ENCODE measurements around the gene AK1.

AK1 gene

DNA sequence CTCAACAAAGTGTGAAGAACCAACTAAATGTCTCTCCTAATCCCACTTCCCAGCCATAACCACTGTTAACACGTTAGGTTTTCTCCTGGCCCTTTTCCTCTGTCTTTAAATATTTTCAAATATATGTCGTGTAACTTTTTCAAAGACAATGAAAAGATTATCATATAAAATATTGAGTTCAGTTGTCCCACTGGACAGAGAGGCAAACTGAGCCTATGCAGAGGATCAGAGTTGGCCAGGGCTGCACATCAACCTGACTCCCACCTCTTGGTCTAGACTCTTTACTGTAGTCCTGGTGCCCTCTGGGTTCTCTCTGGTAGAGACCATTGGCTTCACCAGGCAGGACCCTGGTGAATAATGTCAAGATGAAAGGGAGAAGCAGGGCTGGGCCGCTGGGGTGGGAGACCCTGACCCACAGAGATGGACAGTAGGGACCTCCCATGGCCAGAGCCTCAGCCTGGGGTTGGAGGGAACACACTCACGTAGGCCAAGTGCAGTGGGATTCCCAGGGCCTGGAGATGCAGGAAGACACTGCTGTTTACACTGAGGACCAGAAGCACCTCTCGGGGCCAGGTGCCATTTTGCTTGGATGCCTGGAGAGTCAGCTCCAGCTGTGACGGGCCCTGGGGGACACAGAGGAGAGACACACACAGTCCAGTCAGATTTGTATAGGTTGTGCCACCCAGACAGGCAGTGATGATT lies 48.1 kb downstream of the AK1 start:
- Histone ChIP-seq H3K9ac (ENCODE audit: low read depth, low read length) (no peak overlapping the region), H3K4me3 (ENCODE audit: low read depth, low read length) (no peak overlapping the region), H3K4me1 (ENCODE audit: control insufficient read depth, insufficient read depth, low read length) (peaks cover 14% of the 10 kb centered on the region), H3K36me3 (ENCODE audit: control insufficient read depth, insufficient read depth, low read length) (no peaks in the 10 kb centered on the region), H3K27me3 (ENCODE audit: control insufficient read depth, insufficient read depth, low read length) (peaks cover 17% of the 10 kb centered on the region), H3K9me3 (ENCODE audit: control insufficient read depth, insufficient read depth, low read length) (no peaks in the 10 kb centered on the region), H3K27ac (ENCODE audit: low read depth, low read length) (no peak overlapping the region)

DNA sequence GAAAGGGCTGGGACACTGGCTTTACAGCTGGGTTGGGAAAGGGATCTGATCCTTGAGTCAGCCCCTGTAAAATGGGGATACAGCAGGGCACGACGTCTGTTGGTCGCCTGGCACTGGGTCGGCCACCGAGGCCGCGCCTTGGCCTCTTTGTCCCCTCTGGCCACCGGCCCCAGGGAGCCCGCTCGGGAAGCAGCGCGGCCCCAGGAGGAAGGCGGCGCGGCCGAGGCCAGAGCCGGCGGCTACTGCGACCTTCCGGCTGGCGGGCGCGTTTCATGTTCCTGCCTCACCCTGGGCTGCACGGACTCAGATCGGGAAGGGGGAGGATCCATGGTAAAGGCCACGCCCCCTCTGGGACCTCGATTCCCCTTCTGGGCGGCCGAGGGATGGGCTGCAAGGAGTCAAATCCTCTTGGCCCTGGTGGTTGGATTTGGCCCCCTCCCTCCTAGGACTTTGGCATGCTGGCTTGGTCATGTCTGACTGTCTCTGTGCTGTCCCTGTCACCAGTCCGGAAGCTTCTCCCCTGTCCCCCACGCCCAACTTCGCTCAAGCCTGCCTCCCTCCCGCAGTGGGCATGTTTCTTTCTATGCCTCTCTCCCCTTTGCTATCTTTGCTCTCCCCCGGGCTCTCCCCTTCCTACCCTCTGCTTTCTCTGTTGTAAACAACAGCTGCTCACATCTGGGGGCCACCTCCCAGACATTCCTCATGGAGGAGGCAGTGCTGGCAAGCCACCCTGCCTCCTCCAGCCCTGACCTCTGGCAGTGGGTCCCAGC lies 49.0 kb downstream of the AK1 start:
- Histone ChIP-seq H3K36me3 (ENCODE audit: control insufficient read depth, insufficient read depth, low read length) (no peaks in the 10 kb centered on the region), H3K27me3 (ENCODE audit: control insufficient read depth, insufficient read depth, low read length) (peaks cover 17% of the 10 kb centered on the region), H3K4me1 (ENCODE audit: control insufficient read depth, insufficient read depth, low read length) (peaks cover 14% of the 10 kb centered on the region), H3K9me3 (ENCODE audit: control insufficient read depth, insufficient read depth, low read length) (no peaks in the 10 kb centered on the region), H3K27ac (ENCODE audit: low read depth, low read length) (peak overlapping the region; percentile 45), H3K9ac (ENCODE audit: low read depth, low read length) (peak overlapping the region; percentile 27; the same call in 1 of the 2 replicates), H3K4me3 (ENCODE audit: low read depth, low read length) (peak overlapping the region; percentile 51)

DNA sequence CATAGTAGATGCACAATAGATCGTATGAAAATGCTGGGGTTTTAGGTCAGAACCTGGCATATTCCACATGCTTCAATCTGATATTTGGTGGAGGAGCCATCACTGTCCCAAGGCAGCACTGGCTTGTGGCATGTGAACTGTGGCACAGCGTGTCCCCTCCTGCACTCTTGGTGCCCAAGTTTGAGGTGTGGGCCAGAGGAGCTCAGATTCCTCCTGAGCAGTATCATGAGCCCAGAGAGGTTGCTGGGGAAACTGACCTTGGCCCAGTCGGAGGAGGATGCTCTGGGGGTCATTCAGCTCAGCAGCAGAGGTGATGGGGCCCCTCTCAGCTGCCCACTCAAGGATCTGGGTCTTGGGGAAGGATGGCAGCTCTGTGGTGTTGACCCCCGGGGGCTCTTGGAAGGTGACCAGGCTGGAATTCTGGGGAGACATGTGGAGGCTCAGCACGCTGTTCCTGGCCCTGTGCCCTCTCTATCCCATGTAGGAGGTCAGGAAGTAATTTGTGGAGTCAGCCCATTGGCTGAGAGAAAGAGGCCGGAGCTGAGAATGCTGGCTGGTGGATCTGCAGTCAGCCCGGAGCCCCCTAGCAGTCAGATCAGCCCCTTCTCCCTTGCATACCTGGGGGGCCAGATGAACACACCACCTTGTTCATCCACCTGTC lies 51.1 kb downstream of the AK1 start:
- no peaks in the 10 kb centered on the region for H3K9me3 ChIP-seq (ENCODE audit: control insufficient read depth, insufficient read depth, low read length)

DNA sequence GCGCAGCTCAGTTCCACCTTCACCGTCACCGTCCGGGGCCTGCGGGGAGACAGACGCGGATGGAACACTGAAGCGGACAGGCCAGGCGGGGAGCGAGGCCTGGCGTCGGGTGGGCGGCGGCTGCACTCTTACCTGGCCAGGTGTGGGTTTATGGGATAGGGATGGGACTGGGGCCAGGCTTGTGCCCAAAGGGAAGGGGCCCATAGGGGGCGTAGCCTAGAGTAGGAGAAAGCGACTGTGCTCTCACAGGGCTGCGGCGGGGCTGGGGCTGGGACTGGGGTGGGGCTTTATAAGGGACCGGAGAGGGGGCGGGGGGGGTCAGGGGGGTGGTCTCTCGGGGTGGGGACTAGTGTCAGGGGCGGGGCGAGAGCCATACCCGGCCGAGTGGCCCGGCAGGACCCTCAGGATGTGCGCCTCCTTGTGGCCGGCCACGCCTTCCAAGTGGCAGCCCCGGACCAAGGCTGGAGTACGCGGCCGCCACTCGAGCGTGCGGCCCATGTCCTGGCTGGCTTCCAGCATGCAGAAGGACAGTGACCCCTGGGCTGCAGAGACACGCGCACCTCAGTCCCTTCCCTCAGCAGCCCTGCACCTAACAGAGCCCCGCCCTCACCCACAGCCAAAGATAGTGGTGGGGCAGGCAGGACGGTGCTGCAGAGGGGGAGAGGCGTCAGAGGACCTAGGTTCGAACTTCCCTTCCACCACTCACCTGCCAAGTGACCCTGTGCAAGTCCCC lies 52.0 kb downstream of the AK1 start:
- peak overlapping the region; percentile 54; the same call in 1 of the 2 replicates for H3K4me3 ChIP-seq (ENCODE audit: low read depth, low read length)

More for the DNA sequence above, 51.1 kb downstream of the AK1 start:
- Histone ChIP-seq H3K36me3 (ENCODE audit: control insufficient read depth, insufficient read depth, low read length) (no peaks in the 10 kb centered on the region), H3K4me1 (ENCODE audit: control insufficient read depth, insufficient read depth, low read length) (peaks cover 14% of the 10 kb centered on the region), H3K27ac (ENCODE audit: low read depth, low read length) (no peak overlapping the region), H3K4me3 (ENCODE audit: low read depth, low read length) (no peak overlapping the region), H3K27me3 (ENCODE audit: control insufficient read depth, insufficient read depth, low read length) (peaks cover 17% of the 10 kb centered on the region), H3K9ac (ENCODE audit: low read depth, low read length) (no peak overlapping the region)

DNA sequence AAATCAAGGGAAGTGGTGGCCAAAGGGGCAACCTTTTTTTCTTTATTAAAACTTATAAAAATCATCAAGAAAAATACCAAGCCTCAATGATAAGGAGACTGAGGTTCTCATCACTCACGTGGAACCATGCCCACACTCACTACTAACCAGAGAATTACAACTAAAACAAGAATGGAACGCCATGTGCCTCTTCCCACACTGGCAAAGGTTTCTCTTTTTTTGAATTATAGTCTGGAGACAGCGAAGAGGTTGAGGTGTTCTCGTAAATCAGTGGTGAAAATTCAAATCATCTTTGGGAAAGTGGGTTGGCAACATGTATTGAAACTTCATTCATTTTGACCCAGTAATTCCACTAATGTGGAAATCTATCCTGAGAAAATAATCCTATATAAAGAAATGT lies 55.4 kb downstream of the AK1 start:
- Histone ChIP-seq H3K27me3 (ENCODE audit: control insufficient read depth, insufficient read depth, low read length) (peaks cover 12% of the 10 kb centered on the region), H3K27ac (ENCODE audit: low read depth, low read length) (no peak overlapping the region), H3K4me1 (ENCODE audit: control insufficient read depth, insufficient read depth, low read length) (peaks cover 5% of the 10 kb centered on the region; the same call in 1 of the 2 replicates), H3K36me3 (ENCODE audit: control insufficient read depth, insufficient read depth, low read length) (0 out of 2 replicates have a peak, but pooled peaks cover under 1% of the 10 kb centered on the region), H3K4me3 (ENCODE audit: low read depth, low read length) (no peak overlapping the region), H3K9ac (ENCODE audit: low read depth, low read length) (no peak overlapping the region), H3K9me3 (ENCODE audit: control insufficient read depth, insufficient read depth, low read length) (no peaks in the 10 kb centered on the region)

More for the DNA sequence above, 52.0 kb downstream of the AK1 start:
- Histone ChIP-seq H3K9me3 (ENCODE audit: control insufficient read depth, insufficient read depth, low read length) (no peaks in the 10 kb centered on the region), H3K27ac (ENCODE audit: low read depth, low read length) (no peak overlapping the region), H3K9ac (ENCODE audit: low read depth, low read length) (no peak overlapping the region), H3K36me3 (ENCODE audit: control insufficient read depth, insufficient read depth, low read length) (no peaks in the 10 kb centered on the region), H3K4me1 (ENCODE audit: control insufficient read depth, insufficient read depth, low read length) (peaks cover 14% of the 10 kb centered on the region), H3K27me3 (ENCODE audit: control insufficient read depth, insufficient read depth, low read length) (peaks cover 17% of the 10 kb centered on the region)

DNA sequence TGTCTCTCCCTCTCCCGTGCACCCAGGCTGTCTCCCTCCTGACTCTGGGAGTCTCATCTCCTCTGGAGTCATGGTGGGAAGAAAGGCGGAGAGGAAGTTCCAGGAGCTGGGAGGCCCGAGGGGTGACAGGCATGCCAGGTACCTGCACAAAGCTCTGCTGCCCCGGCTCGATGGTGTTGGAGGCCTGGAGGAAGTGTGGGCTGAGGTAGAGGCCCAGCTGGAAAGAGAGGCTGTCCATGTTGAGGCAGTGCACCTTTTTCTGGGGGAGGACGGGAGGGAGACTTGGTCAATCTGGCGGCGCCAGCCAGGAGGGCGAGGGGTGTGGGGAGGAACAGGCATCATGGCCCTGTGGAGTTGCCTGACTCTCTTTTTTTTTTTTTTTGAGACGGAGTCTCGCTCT lies 58.9 kb downstream of the AK1 start:
- H3K36me3 ChIP-seq (ENCODE audit: control insufficient read depth, insufficient read depth, low read length), result peaks cover 12% of the 10 kb centered on the region
- no peak overlapping the region for H3K9ac ChIP-seq (ENCODE audit: low read depth, low read length)
- no peak overlapping the region for H3K27ac ChIP-seq (ENCODE audit: low read depth, low read length)
- no peak overlapping the region for H3K4me3 ChIP-seq (ENCODE audit: low read depth, low read length)
- H3K27me3 ChIP-seq (ENCODE audit: control insufficient read depth, insufficient read depth, low read length), result no peaks in the 10 kb centered on the region
- H3K4me1 ChIP-seq (ENCODE audit: control insufficient read depth, insufficient read depth, low read length), result no peaks in the 10 kb centered on the region
- no peaks in the 10 kb centered on the region for H3K9me3 ChIP-seq (ENCODE audit: control insufficient read depth, insufficient read depth, low read length)

DNA sequence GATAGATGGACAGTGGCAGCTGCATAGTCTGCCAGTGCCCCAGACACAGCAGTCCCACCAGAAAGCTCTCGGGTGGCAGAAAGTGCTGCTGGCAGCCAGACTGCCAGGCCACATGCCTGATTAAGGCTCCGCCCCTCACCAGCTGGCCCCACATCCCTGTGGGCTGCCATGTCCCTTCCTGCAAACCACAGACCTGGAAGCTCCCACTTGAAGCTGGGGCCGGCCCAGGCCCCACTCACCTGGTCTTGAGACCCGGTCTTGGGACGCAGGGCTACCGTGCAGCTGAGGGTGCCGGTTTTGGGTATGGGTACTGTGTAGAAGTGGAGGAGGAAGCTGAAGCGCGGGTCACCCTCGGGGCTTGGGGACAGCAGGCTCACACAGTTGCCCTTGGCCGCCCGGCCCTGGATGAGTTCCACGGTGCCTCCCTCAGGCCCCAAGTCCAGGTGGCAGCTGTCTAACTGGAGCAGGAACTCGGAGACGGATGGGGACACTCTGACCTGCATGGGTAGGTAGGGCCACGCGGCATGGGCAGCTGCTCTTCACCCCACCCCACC lies 59.5 kb downstream of the AK1 start:
- H3K27ac ChIP-seq (ENCODE audit: low read depth, low read length), result no peak overlapping the region

GRCh38 chr9:127816728-127817127 lies 60.7 kb downstream of the AK1 start:
- H3K9ac ChIP-seq (ENCODE audit: low read depth, low read length), result no peak overlapping the region
- no peaks in the 10 kb centered on the region for H3K27me3 ChIP-seq (ENCODE audit: control insufficient read depth, insufficient read depth, low read length)
- no peaks in the 10 kb centered on the region for H3K9me3 ChIP-seq (ENCODE audit: control insufficient read depth, insufficient read depth, low read length)
- H3K4me3 ChIP-seq (ENCODE audit: low read depth, low read length), result no peak overlapping the region
- H3K4me1 ChIP-seq (ENCODE audit: control insufficient read depth, insufficient read depth, low read length), result no peaks in the 10 kb centered on the region
- H3K36me3 ChIP-seq (ENCODE audit: control insufficient read depth, insufficient read depth, low read length), result peaks cover 28% of the 10 kb centered on the region
- no peak overlapping the region for H3K27ac ChIP-seq (ENCODE audit: low read depth, low read length)

More for the DNA sequence above, 59.5 kb downstream of the AK1 start:
- no peak overlapping the region for H3K9ac ChIP-seq (ENCODE audit: low read depth, low read length)
- H3K4me1 ChIP-seq (ENCODE audit: control insufficient read depth, insufficient read depth, low read length), result no peaks in the 10 kb centered on the region
- H3K9me3 ChIP-seq (ENCODE audit: control insufficient read depth, insufficient read depth, low read length), result no peaks in the 10 kb centered on the region
- H3K27me3 ChIP-seq (ENCODE audit: control insufficient read depth, insufficient read depth, low read length), result no peaks in the 10 kb centered on the region
- no peak overlapping the region for H3K4me3 ChIP-seq (ENCODE audit: low read depth, low read length)
- peaks cover 19% of the 10 kb centered on the region for H3K36me3 ChIP-seq (ENCODE audit: control insufficient read depth, insufficient read depth, low read length)

All from HUES48 (cell line).